Measurements from ENCODE around the gene GRAP2.

GRCh38 chr22:39996732-39997131, 95.8 kb downstream of the GRAP2 start:
- TF ChIP-seq MAX (IDR thresholded peaks at IDR 0.05; ENCODE audit: insufficient read depth, insufficient read length), result no peak
- TF ChIP-seq, protein P1, sequence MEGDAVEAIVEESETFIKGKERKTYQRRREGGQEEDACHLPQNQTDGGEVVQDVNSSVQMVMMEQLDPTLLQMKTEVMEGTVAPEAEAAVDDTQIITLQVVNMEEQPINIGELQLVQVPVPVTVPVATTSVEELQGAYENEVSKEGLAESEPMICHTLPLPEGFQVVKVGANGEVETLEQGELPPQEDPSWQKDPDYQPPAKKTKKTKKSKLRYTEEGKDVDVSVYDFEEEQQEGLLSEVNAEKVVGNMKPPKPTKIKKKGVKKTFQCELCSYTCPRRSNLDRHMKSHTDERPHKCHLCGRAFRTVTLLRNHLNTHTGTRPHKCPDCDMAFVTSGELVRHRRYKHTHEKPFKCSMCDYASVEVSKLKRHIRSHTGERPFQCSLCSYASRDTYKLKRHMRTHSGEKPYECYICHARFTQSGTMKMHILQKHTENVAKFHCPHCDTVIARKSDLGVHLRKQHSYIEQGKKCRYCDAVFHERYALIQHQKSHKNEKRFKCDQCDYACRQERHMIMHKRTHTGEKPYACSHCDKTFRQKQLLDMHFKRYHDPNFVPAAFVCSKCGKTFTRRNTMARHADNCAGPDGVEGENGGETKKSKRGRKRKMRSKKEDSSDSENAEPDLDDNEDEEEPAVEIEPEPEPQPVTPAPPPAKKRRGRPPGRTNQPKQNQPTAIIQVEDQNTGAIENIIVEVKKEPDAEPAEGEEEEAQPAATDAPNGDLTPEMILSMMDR (IDR thresholded peaks at IDR 0.05; ENCODE audit: extremely low read depth in 1 of 2, insufficient read depth in 1 of 2, low read depth in 1 of 2, low read length in 2 of 2), result no peak
- no peak for TF ChIP-seq POLR2AphosphoS5 (IDR thresholded peaks at IDR 0.05; ENCODE audit: insufficient read depth, low read depth, low read length)

Data from endothelial cell of umbilical vein (primary cell).